Astrocyte (in vitro differentiated cells and primary cell): ENCODE data around the gene C1orf87.

Source experiments
- CTCF ChIP-seq: IDR thresholded peaks from 2 replicates; pipeline ENCODE4 v1.5.1; 2011; ENCODE audit warnings: low read depth, mild to moderate bottlenecking, inconsistent platforms, low read length, moderate library complexity; ENCODE audit not compliant: insufficient read depth
- EZH2 ChIP-seq: IDR thresholded peaks from 2 replicates; pipeline ENCODE4 v1.6.1; 2012; ENCODE audit warnings: mild to moderate bottlenecking, low read length, inconsistent platforms; ENCODE audit not compliant: insufficient read depth

- TF ChIP-seq EZH2 (no peak), CTCF (no peak)
Measured at GRCh38 chr1:60111118-60111517, 37.5 kb upstream of the C1orf87 start.
